ENCODE data around the gene OR51B4.

DNA sequence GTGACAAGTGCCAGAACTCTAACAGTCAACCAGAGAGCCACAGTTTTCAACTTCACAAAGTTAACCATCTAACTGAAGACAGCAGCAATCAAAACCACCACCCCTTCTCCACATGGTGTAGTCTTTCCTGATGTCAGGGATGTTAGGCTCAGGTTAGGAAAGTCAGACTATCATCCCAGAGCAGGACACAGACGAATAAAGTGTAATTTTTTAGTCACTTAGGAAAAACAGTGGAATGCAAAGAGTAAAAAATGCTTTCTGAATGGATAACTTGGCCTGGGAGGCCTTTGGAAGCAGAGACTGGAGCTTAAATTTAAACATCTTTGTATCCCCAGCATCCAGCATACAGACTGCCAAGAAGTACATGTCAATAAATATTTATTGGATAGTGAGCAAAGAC, 15.4 kb downstream of the OR51B4 start:
- TF ChIP-seq, protein P1, sequence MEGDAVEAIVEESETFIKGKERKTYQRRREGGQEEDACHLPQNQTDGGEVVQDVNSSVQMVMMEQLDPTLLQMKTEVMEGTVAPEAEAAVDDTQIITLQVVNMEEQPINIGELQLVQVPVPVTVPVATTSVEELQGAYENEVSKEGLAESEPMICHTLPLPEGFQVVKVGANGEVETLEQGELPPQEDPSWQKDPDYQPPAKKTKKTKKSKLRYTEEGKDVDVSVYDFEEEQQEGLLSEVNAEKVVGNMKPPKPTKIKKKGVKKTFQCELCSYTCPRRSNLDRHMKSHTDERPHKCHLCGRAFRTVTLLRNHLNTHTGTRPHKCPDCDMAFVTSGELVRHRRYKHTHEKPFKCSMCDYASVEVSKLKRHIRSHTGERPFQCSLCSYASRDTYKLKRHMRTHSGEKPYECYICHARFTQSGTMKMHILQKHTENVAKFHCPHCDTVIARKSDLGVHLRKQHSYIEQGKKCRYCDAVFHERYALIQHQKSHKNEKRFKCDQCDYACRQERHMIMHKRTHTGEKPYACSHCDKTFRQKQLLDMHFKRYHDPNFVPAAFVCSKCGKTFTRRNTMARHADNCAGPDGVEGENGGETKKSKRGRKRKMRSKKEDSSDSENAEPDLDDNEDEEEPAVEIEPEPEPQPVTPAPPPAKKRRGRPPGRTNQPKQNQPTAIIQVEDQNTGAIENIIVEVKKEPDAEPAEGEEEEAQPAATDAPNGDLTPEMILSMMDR (IDR thresholded peaks at IDR 0.05) = no peak
- TF ChIP-seq POLR2A (IDR thresholded peaks at IDR 0.05) (no peak), POLR2AphosphoS5 (IDR thresholded peaks at IDR 0.05) (no peak), EP300 (IDR thresholded peaks at IDR 0.05) (no peak)
